ENCODE measurements around the gene ZNF652. TPM values are rescaled to one million over a fixed set of nuclear protein-coding genes. Genes with fewer than 3 reads are reported as not detected.

ZNF652 gene
- total RNA-seq, 1 experiment from 2014 or later = 32.1 TPM

DNA sequence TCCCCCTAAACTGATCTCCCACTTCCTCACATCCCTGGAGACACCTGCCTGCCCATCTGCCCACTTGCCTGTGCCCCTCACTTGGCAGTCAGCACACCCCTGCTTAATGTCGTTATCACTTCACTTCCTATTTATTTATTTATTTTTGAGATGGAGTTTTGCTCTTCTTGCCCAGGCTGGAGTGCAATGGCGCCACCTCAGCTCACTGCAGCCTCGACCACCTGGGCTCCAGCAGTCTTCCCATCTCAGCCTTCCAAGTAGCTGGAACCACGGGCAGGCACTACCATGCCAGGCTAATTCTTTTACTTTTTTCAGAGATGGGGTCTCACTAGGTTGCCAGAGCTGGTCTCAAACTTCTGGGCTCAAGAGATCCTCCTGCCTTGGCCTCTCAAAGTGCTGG lies 108.0 kb downstream of the ZNF652 start:
- no peak for DNase-seq (ENCODE audit: low spot score)
- CTCF ChIA-PET = interaction anchor here (0.6 kb wide), 1 partner anchor 33 kb away, joined by 3 read pairs; no protein-coding TSS in a partner anchor
- no peaks in the 10 kb centered on the region for H3K27me3 ChIP-seq (replicated peaks; ENCODE audit: insufficient read depth, low read depth, low read length, poor library complexity)
- H3K27ac ChIP-seq (ENCODE audit: low read depth, low read length, poor library complexity, severe bottlenecking) = no peak overlapping the region
- no TSS peak for BruUV-seq (replicated peaks)
- TF ChIP-seq EZH2 (IDR thresholded peaks at IDR 0.05; ENCODE audit: borderline replicate concordance, low read depth, low read length, poor library complexity, severe bottlenecking) = no peak
- TF ChIP-seq, protein P1, sequence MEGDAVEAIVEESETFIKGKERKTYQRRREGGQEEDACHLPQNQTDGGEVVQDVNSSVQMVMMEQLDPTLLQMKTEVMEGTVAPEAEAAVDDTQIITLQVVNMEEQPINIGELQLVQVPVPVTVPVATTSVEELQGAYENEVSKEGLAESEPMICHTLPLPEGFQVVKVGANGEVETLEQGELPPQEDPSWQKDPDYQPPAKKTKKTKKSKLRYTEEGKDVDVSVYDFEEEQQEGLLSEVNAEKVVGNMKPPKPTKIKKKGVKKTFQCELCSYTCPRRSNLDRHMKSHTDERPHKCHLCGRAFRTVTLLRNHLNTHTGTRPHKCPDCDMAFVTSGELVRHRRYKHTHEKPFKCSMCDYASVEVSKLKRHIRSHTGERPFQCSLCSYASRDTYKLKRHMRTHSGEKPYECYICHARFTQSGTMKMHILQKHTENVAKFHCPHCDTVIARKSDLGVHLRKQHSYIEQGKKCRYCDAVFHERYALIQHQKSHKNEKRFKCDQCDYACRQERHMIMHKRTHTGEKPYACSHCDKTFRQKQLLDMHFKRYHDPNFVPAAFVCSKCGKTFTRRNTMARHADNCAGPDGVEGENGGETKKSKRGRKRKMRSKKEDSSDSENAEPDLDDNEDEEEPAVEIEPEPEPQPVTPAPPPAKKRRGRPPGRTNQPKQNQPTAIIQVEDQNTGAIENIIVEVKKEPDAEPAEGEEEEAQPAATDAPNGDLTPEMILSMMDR (conservative IDR thresholded peaks at IDR 0.05; ENCODE audit: low read depth, low read length) = peak; percentile 34; the same call in 1 of the 2 replicates
- intact Hi-C loops (cut with micrococcal nuclease; ENCODE audit: unreplicated experiment) = no loop called here
- POLR2A ChIA-PET (ENCODE audit: low non-redundant PET) = no interaction called here
- H3K9me3 ChIP-seq (ENCODE audit: low read depth, low read length, poor library complexity, severe bottlenecking) = no peaks in the 10 kb centered on the region
- H3K36me3 ChIP-seq (ENCODE audit: insufficient read depth, low read length, poor library complexity, severe bottlenecking) = no peaks in the 10 kb centered on the region
- no peak overlapping the region for H3K4me3 ChIP-seq (ENCODE audit: low read depth, low read length, poor library complexity, severe bottlenecking)
- H3K4me1 ChIP-seq (ENCODE audit: insufficient read depth, low read length, poor library complexity, severe bottlenecking) = peaks cover 7% of the 10 kb centered on the region

DNA sequence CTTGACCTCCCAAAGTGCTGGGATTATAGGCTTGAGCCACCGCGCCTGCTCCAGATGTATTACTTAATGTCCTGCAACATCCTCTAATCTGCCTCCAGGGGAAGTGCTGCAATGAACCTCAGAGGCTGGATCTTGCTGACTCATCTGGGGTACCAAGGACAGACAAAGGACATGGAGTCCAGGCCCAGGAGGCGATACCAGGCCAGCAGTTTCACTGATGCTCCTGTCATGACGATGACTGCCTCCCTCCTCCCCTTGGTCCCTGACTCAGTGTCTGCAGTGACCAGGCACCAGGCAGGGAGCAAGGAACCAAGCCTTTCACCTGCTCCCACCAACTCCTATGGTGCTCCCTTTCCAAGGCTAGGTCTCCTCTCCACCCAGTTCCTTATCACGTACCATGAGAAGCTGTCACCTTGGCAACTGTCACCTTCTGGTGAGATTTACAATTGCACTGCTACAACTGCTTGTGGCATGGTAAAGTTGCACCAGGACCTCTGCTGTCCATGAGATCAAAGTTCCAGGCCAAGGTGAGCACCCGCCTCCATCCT lies 109.8 kb downstream of the ZNF652 start:
- DNase-seq (ENCODE audit: low spot score) = no peak
- Histone ChIP-seq H3K36me3 (ENCODE audit: insufficient read depth, low read length, poor library complexity, severe bottlenecking) (no peaks in the 10 kb centered on the region), H3K4me1 (ENCODE audit: insufficient read depth, low read length, poor library complexity, severe bottlenecking) (peaks cover 10% of the 10 kb centered on the region), H3K27ac (ENCODE audit: low read depth, low read length, poor library complexity, severe bottlenecking) (no peak overlapping the region), H3K4me3 (ENCODE audit: low read depth, low read length, poor library complexity, severe bottlenecking) (no peak overlapping the region), H3K27me3 (replicated peaks; ENCODE audit: insufficient read depth, low read depth, low read length, poor library complexity) (no peaks in the 10 kb centered on the region), H3K9me3 (ENCODE audit: low read depth, low read length, poor library complexity, severe bottlenecking) (no peaks in the 10 kb centered on the region)
- BruUV-seq (replicated peaks) = no TSS peak
- ChIA-PET CTCF (no interaction called here), POLR2A (ENCODE audit: low non-redundant PET) (no interaction called here)
- TF ChIP-seq EZH2 (IDR thresholded peaks at IDR 0.05; ENCODE audit: borderline replicate concordance, low read depth, low read length, poor library complexity, severe bottlenecking) = no peak
- TF ChIP-seq, protein P1 (conservative IDR thresholded peaks at IDR 0.05; ENCODE audit: low read depth, low read length) = no peak
- intact Hi-C loops (cut with micrococcal nuclease; ENCODE audit: unreplicated experiment) = no loop called here

DNA sequence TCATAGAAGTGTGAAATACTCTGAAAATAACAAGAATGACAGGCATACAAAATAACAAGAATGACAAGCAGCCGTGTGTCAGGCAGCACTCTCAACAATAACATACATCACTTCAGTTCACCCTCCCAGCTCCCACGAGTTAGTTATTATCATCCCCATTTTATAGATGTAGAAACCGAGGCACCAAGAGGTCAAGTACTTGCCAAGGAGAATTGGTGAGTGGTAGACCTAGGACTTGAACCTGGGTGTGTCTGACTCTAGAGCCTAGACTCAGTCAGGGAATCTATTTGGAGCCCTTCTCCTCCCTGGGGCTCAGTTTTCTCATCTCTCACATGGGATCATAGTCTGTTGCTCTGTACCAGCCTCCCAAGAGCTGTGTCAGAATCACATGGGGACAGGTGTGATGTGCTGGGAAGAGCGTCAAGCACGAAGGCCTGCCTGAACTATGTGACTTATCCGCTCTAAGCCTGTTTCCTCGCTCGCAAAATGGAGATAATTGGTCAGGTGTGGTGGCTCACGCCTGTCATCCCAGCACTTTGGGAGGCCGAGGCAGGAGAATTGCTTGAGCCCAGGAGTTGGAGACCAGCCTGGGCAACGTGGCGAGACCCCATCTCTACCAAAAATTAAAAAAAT lies 112.0 kb downstream of the ZNF652 start:
- H3K4me1 ChIP-seq (ENCODE audit: insufficient read depth, low read length, poor library complexity, severe bottlenecking) = peaks cover 10% of the 10 kb centered on the region
- no peaks in the 10 kb centered on the region for H3K27me3 ChIP-seq (replicated peaks; ENCODE audit: insufficient read depth, low read depth, low read length, poor library complexity)
- no peaks in the 10 kb centered on the region for H3K36me3 ChIP-seq (ENCODE audit: insufficient read depth, low read length, poor library complexity, severe bottlenecking)
- intact Hi-C loops (cut with micrococcal nuclease; ENCODE audit: unreplicated experiment) = no loop called here
- no peak for TF ChIP-seq EZH2 (IDR thresholded peaks at IDR 0.05; ENCODE audit: borderline replicate concordance, low read depth, low read length, poor library complexity, severe bottlenecking)
- TF ChIP-seq, protein P1 (conservative IDR thresholded peaks at IDR 0.05; ENCODE audit: low read depth, low read length) = no peak
- no peak overlapping the region for H3K4me3 ChIP-seq (ENCODE audit: low read depth, low read length, poor library complexity, severe bottlenecking)
- ChIA-PET POLR2A (ENCODE audit: low non-redundant PET) (no interaction called here), CTCF (no interaction called here)
- no peaks in the 10 kb centered on the region for H3K9me3 ChIP-seq (ENCODE audit: low read depth, low read length, poor library complexity, severe bottlenecking)
- BruUV-seq (replicated peaks) = no TSS peak
- no peak for DNase-seq (ENCODE audit: low spot score)
- no peak overlapping the region for H3K27ac ChIP-seq (ENCODE audit: low read depth, low read length, poor library complexity, severe bottlenecking)
